ENCODE results near the gene ARHGDIB.

DNA sequence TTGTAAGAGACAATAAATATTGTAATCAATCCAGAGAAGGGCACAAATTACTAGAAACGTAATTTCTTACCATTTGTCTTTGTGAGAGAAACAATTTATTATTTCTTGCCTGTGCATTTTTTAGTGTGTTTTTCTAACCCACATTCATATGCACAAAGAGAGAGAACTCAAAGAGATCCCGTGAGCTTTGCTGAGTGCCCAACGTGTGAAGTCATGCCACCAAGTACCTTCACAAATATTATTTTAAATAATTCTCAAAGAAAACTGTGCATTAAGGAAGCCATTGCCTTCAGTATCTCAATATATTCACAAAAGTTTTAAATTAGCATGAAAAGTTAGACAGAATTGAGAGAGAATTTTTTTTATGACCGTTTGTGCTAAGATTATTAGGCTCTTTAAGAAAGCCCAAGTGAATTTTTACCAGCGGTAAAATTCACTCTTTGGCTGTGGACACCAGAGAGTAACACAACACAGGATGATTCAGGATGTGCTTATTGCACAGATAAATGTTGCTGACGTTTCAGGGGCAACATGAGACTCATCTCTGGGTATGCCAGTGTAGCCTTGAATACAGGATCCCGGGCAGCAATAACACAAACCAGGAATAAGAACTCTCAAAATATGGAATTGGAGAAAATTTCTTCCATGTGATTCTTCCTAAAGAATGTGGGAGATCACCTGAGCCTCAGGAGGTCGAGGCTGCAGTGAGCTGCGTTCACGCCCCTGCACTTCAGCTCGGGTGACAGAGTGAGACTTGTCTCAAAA lies 2.9 kb downstream of the ARHGDIB start:
- TF ChIP-seq FOSL1 (IDR thresholded peaks at IDR 0.05; ENCODE audit: low read depth) (no peak), CTCF (IDR thresholded peaks at IDR 0.05 in 2 of 3, conservative IDR thresholded peaks at IDR 0.05 in 1 of 3; ENCODE audit: borderline replicate concordance in 1 of 3, insufficient read depth in 1 of 3, low read depth in 2 of 3, low read length in 2 of 3) (no peak), POLR2A (IDR thresholded peaks at IDR 0.05; ENCODE audit: borderline replicate concordance, extremely low read depth, insufficient read depth, insufficient read length) (no peak), EZH2 (IDR thresholded peaks at IDR 0.05) (no peak), RAD21 (IDR thresholded peaks at IDR 0.05; ENCODE audit: low read depth) (no peak), YY1 (IDR thresholded peaks at IDR 0.05; ENCODE audit: extremely low read depth, insufficient replicate concordance, low read depth, low read length) (no peak), ZFX (IDR thresholded peaks at IDR 0.05) (no peak), TCF7L2 (IDR thresholded peaks at IDR 0.05; ENCODE audit: borderline replicate concordance, extremely low read depth, insufficient read depth, insufficient read length) (no peak)
